ENCODE measurements around the gene CUL4B. TPM values are rescaled to one million over a fixed set of nuclear protein-coding genes. Genes with fewer than 3 reads are reported as not detected.

Gene CUL4B
- total RNA-seq, 1 experiment from 2014 or later, result 54.1 TPM

DNA sequence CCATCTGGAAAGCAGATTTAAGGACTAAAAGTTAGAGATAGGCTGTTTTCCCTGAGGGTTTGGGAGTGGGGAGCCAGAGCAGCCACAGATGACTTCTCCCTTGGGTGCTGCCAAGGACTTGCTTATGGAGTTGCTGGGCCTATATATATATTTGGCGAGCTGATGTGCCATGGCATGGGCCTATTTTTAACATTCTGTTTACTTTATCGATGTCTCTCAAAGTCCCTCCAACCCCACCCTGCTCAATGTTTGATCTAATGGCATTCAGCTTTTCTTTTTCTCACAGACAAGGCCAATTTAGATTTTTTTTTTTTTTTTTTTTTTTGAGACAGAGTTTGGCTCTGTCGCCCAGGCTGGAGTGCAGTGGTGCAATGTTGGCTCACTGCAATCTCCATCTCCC is 6.1 kb upstream of the CUL4B start (continued):
- no peak for TF ChIP-seq ELF1 (IDR thresholded peaks at IDR 0.05; ENCODE audit: borderline replicate concordance, low read depth)
- no peak for TF ChIP-seq SIN3A (IDR thresholded peaks at IDR 0.05; ENCODE audit: low read depth)
- TF ChIP-seq, protein P1, sequence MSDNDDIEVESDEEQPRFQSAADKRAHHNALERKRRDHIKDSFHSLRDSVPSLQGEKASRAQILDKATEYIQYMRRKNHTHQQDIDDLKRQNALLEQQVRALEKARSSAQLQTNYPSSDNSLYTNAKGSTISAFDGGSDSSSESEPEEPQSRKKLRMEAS (IDR thresholded peaks at IDR 0.05), result no peak

DNA sequence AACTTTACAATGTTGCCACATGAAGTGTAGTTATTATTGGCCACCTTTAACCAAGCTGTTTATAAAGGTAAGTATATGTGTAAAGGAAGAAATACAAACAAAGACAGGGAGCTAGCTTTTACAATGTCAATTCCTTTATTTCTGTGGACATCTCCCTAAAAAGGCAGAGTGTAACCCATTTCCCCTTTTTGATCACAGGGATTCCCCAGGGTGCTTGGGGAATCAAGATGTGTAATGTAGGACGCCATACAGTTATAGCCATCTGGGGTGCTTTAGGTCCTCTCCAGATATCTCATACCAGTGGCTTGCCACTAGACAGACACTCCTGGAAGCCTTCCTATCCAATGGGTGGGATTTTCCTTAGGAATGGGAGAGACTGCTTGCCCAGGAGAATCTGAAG is 4.2 kb upstream of the CUL4B start:
- no peaks in the 10 kb centered on the region for H3K9me3 ChIP-seq (ENCODE audit: control insufficient read depth in 1 of 2, insufficient read depth in 1 of 2, low read depth in 1 of 2, low read length in 2 of 2)
- no peak overlapping the region for H3K4me2 ChIP-seq (ENCODE audit: low read length)
- ATAC-seq, result no peak
- POLR2A ChIA-PET, result no interaction called here
- no peak for DNase-seq (ENCODE audit: low read depth, low spot score)
- no peak overlapping the region for H3K9ac ChIP-seq (ENCODE audit: low read length)
- H4K20me1 ChIP-seq (ENCODE audit: insufficient read depth), result no peaks in the 10 kb centered on the region
- H3K4me3 ChIP-seq (replicated peaks in 1 of 2; ENCODE audit: low read depth in 1 of 2, low read length in 2 of 2), result no peak overlapping the region
- peaks cover 3 to 9% of the 10 kb centered on the region in 2 experiments; a peak in 3 of 4 replicates for H3K4me1 ChIP-seq (ENCODE audit: control insufficient read depth in 1 of 2, insufficient read depth in 2 of 2, low read length in 2 of 2)
- TF ChIP-seq CEBPB (IDR thresholded peaks at IDR 0.05; ENCODE audit: low read depth) (no peak), TCF7L2 (IDR thresholded peaks at IDR 0.05; ENCODE audit: borderline replicate concordance, extremely low read depth, insufficient read depth, insufficient read length) (no peak), EZH2 (IDR thresholded peaks at IDR 0.05) (no peak), FOSL1 (IDR thresholded peaks at IDR 0.05; ENCODE audit: low read depth) (no peak), JUND (IDR thresholded peaks at IDR 0.05) (no peak), POLR2A (IDR thresholded peaks at IDR 0.05; ENCODE audit: borderline replicate concordance, extremely low read depth, insufficient read depth, insufficient read length) (no peak)
- TF ChIP-seq, protein P2, sequence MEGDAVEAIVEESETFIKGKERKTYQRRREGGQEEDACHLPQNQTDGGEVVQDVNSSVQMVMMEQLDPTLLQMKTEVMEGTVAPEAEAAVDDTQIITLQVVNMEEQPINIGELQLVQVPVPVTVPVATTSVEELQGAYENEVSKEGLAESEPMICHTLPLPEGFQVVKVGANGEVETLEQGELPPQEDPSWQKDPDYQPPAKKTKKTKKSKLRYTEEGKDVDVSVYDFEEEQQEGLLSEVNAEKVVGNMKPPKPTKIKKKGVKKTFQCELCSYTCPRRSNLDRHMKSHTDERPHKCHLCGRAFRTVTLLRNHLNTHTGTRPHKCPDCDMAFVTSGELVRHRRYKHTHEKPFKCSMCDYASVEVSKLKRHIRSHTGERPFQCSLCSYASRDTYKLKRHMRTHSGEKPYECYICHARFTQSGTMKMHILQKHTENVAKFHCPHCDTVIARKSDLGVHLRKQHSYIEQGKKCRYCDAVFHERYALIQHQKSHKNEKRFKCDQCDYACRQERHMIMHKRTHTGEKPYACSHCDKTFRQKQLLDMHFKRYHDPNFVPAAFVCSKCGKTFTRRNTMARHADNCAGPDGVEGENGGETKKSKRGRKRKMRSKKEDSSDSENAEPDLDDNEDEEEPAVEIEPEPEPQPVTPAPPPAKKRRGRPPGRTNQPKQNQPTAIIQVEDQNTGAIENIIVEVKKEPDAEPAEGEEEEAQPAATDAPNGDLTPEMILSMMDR (IDR thresholded peaks at IDR 0.05 in 2 of 3, conservative IDR thresholded peaks at IDR 0.05 in 1 of 3; ENCODE audit: borderline replicate concordance in 1 of 3, insufficient read depth in 1 of 3, low read depth in 2 of 3, low read length in 2 of 3), result no peak
- TF ChIP-seq, protein P3, sequence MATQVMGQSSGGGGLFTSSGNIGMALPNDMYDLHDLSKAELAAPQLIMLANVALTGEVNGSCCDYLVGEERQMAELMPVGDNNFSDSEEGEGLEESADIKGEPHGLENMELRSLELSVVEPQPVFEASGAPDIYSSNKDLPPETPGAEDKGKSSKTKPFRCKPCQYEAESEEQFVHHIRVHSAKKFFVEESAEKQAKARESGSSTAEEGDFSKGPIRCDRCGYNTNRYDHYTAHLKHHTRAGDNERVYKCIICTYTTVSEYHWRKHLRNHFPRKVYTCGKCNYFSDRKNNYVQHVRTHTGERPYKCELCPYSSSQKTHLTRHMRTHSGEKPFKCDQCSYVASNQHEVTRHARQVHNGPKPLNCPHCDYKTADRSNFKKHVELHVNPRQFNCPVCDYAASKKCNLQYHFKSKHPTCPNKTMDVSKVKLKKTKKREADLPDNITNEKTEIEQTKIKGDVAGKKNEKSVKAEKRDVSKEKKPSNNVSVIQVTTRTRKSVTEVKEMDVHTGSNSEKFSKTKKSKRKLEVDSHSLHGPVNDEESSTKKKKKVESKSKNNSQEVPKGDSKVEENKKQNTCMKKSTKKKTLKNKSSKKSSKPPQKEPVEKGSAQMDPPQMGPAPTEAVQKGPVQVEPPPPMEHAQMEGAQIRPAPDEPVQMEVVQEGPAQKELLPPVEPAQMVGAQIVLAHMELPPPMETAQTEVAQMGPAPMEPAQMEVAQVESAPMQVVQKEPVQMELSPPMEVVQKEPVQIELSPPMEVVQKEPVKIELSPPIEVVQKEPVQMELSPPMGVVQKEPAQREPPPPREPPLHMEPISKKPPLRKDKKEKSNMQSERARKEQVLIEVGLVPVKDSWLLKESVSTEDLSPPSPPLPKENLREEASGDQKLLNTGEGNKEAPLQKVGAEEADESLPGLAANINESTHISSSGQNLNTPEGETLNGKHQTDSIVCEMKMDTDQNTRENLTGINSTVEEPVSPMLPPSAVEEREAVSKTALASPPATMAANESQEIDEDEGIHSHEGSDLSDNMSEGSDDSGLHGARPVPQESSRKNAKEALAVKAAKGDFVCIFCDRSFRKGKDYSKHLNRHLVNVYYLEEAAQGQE (IDR thresholded peaks at IDR 0.05; ENCODE audit: low read depth), result no peak
- H3K27me3 ChIP-seq (ENCODE audit: insufficient read depth, low read length), result no peaks in the 10 kb centered on the region
- RAD21 ChIA-PET (ENCODE audit: low non-redundant PET in 1 of 2, low total read pairs in 2 of 2, uncharacterized antibody in 2 of 2, unreplicated experiment in 2 of 2), result no interaction called here
- H3K36me3 ChIP-seq (ENCODE audit: control insufficient read depth in 1 of 2, insufficient read depth in 2 of 2, low read length in 2 of 2), result no peaks in the 10 kb centered on the region
- intact Hi-C loops (cut with micrococcal nuclease), result no loop called here
- H2AFZ ChIP-seq (ENCODE audit: low read depth, low read length, poor library complexity, severe bottlenecking), result no peak overlapping the region
- H3K9me2 ChIP-seq (ENCODE audit: insufficient read depth), result no peaks in the 10 kb centered on the region
- no peak overlapping the region for H3K27ac ChIP-seq (ENCODE audit: low read depth, low read length)
- peaks cover 5% of the 10 kb centered on the region for H3K79me2 ChIP-seq (ENCODE audit: insufficient read depth, low read length)
- CTCF ChIA-PET, result no interaction called here
- no TSS peak for BruUV-seq (replicated peaks)

Data from HCT116 (cell line).